GM12878 (cell line): ENCODE measurements around the gene TMEM91. TPM values are rescaled to one million over a fixed set of nuclear protein-coding genes. Genes with fewer than 3 reads are reported as not detected.

ENCODE experiments used
- CEBPB ChIP-seq, 2 experiments: fragments of 150-350 bp in 1 of 2; IDR thresholded peaks; 2 replicates each; pipeline ENCODE4 v1.6.1; 2012 to 2014; ENCODE audit warnings: low read depth in 2 of 2, low read length in 2 of 2, borderline replicate concordance in 1 of 2, inconsistent platforms in 1 of 2
- NR2F1 ChIP-seq: fragments of 450-650 bp; conservative IDR thresholded peaks from 2 replicates; pipeline ENCODE4 v1.6.1; 2017; ENCODE audit warnings: mild to moderate bottlenecking
- POLR2A ChIP-seq: IDR thresholded peaks from 2 replicates; pipeline ENCODE4 v1.6.1; 2011; ENCODE audit warnings: low read depth, mild to moderate bottlenecking, low read length
- WRNIP1 ChIP-seq: IDR thresholded peaks from 2 replicates; pipeline ENCODE4 v1.6.1; 2011; ENCODE audit warnings: low read depth, low read length, improper control_type of control experiment, borderline replicate concordance
- polyA plus RNA-seq, 11 experiments: library from polyadenylated mRNA; depleted of rRNA in 4 of 11; unstranded in 6 of 11; stranded (reverse) in 5 of 11; fragments of >200 nt; fragmentation: Nextera tagmentation in 4 of 11; fragmentation: Illumina TruSeq in 1 of 11; extraction: Ambion mirVana in 4 of 11; extraction: Trizol in 1 of 11; gene quantifications; 1 replicate in 1 of 11; 2 replicates in 10 of 11; pipeline versions ENCODE4 v1.2.1 to v1.2.3, GENCODE V29; 2011 to 2016; ENCODE audit warnings: inconsistent platforms in 2 of 11, missing spikeins in 2 of 11, low read depth in 1 of 11
- total RNA-seq, 4 experiments: library from RNA; depleted of rRNA in 3 of 4; stranded (reverse); fragments of >200 nt in 3 of 4; fragmentation: Illumina TruSeq in 1 of 4; extraction: Trizol in 1 of 4; gene quantifications; 2 replicates each; pipeline versions ENCODE4 v1.2.1 to v1.2.3, GENCODE V29; 2013 to 2021
- TF ChIP-seq, protein P1 (sequence below): fragments of 450-650 bp; IDR thresholded peaks from 2 replicates; pipeline ENCODE4 v1.6.1; 2018; ENCODE audit warnings: mild to moderate bottlenecking, low read depth, moderate library complexity; ENCODE audit not compliant: partially characterized antibody
- TF ChIP-seq, protein P2 (sequence below): fragments of 150-350 bp; IDR thresholded peaks from 2 replicates; pipeline ENCODE4 v1.6.1; 2016; ENCODE audit warnings: low read depth, low read length

The TMEM91 gene
- total and polyA plus RNA-seq, 10 of the 15 experiments (the other 5 are each of a cell fraction or from before 2014, with no cell fraction given), result 1.5 to 5.5 (median 2.7) TPM

DNA sequence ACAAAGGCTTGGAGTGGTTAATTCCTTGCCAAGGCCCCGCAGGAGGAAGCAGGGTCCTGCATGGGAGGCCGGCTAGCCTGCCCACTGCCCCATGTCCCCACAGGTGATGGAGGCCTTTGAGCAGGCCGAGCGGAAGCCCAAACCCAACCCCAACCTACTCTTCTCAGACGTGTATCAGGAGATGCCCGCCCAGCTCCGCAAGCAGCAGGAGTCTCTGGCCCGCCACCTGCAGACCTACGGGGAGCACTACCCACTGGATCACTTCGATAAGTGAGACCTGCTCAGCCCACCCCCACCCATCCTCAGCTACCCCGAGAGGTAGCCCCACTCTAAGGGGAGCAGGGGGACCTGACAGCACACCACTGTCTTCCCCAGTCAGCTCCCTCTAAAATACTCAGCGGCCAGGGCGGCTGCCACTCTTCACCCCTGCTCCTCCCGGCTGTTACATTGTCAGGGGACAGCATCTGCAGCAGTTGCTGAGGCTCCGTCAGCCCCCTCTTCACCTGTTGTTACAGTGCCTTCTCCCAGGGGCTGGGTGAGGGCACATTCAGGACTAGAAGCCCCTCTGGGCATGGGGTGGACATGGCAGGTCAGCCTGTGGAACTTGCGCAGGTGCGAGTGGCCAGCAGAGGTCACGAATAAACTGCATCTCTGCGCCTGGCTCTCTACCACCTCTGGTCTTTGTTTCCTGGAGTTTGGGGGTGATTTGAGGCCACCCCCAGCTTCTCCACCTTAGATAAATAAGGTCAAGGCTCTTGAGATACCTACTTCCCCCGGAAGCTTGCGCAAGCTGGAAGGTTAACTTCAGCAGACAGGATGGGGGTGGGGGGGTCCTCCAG is 48.2 kb downstream of the TMEM91 start (continued):
- no peak for TF ChIP-seq WRNIP1
- no peak for TF ChIP-seq CEBPB (IDR thresholded peaks at IDR 0.05; ENCODE audit: borderline replicate concordance in 1 of 2, low read depth in 2 of 2, low read length in 2 of 2)
- no peak for TF ChIP-seq NR2F1
- no peak for TF ChIP-seq POLR2A
- TF ChIP-seq, protein P1, sequence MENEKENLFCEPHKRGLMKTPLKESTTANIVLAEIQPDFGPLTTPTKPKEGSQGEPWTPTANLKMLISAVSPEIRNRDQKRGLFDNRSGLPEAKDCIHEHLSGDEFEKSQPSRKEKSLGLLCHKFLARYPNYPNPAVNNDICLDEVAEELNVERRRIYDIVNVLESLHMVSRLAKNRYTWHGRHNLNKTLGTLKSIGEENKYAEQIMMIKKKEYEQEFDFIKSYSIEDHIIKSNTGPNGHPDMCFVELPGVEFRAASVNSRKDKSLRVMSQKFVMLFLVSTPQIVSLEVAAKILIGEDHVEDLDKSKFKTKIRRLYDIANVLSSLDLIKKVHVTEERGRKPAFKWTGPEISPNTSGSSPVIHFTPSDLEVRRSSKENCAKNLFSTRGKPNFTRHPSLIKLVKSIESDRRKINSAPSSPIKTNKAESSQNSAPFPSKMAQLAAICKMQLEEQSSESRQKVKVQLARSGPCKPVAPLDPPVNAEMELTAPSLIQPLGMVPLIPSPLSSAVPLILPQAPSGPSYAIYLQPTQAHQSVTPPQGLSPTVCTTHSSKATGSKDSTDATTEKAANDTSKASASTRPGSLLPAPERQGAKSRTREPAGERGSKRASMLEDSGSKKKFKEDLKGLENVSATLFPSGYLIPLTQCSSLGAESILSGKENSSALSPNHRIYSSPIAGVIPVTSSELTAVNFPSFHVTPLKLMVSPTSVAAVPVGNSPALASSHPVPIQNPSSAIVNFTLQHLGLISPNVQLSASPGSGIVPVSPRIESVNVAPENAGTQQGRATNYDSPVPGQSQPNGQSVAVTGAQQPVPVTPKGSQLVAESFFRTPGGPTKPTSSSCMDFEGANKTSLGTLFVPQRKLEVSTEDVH, result no peak
- TF ChIP-seq, protein P2, sequence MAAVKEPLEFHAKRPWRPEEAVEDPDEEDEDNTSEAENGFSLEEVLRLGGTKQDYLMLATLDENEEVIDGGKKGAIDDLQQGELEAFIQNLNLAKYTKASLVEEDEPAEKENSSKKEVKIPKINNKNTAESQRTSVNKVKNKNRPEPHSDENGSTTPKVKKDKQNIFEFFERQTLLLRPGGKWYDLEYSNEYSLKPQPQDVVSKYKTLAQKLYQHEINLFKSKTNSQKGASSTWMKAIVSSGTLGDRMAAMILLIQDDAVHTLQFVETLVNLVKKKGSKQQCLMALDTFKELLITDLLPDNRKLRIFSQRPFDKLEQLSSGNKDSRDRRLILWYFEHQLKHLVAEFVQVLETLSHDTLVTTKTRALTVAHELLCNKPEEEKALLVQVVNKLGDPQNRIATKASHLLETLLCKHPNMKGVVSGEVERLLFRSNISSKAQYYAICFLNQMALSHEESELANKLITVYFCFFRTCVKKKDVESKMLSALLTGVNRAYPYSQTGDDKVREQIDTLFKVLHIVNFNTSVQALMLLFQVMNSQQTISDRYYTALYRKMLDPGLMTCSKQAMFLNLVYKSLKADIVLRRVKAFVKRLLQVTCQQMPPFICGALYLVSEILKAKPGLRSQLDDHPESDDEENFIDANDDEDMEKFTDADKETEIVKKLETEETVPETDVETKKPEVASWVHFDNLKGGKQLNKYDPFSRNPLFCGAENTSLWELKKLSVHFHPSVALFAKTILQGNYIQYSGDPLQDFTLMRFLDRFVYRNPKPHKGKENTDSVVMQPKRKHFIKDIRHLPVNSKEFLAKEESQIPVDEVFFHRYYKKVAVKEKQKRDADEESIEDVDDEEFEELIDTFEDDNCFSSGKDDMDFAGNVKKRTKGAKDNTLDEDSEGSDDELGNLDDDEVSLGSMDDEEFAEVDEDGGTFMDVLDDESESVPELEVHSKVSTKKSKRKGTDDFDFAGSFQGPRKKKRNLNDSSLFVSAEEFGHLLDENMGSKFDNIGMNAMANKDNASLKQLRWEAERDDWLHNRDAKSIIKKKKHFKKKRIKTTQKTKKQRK, result no peak
